Upper lobe of left lung (tissue), 4 donors: ENCODE measurements around the gene PAQR7.

ENCODE experiments used
- CTCF ChIP-seq, 6 experiments: fragments of 450-650 bp in 4 of 6; fragments of 200-600 bp in 2 of 6; sonication (generic) in 2 of 6; IDR thresholded peaks; one replicate each; pipeline ENCODE4 v1.5.1; 2016 to 2019; ENCODE audit warnings: antibody characterized with exemption in 6 of 6
- POLR2A ChIP-seq, 4 donors: fragments of 450-650 bp; IDR thresholded peaks; one replicate each; pipeline ENCODE4 v1.5.1; 2016 to 2017; ENCODE audit warnings: antibody characterized with exemption in 4 of 4, mild to moderate bottlenecking in 2 of 4

DNA sequence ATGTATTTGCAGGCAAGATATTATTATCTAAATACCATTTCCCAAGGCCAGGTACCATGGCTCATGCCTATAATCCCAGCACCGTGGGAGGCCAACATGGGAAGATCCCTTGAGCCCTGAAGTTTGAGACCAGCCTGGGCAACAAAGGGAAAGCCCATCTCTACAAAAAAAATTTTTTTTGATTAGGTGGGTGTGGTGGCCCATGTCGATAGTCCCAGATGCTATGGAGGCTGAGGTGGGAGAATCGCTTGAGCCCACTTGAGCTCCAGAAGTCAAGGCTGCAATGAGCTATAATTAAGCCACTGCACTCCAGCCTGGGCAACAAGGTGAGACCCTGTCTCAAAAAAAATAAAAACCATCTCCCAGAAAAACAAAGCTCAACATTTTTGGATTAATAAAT, 28.5 kb upstream of the PAQR7 start:
- TF ChIP-seq CTCF (IDR thresholded peaks at IDR 0.05), result no peak
- no peak for TF ChIP-seq POLR2A (IDR thresholded peaks at IDR 0.05)
